Parathyroid adenoma (tissue), 2 donors: Measurements from ENCODE around the gene BLOC1S3.
A peak's percentile ranks its signal among the peaks of the same experiment; 100 is the strongest.

Experiments
- H2AFZ ChIP-seq: fragments of 300-600 bp; sonication (generic); one replicate; pipeline ENCODE4 v1.7.0; 2017; ENCODE audit warnings: antibody characterized with exemption, mild to moderate bottlenecking
- H3K27ac ChIP-seq: fragments of 300-600 bp; sonication (generic); one replicate; pipeline ENCODE4 v1.7.0; 2017
- H3K27me3 ChIP-seq: fragments of 300-600 bp; sonication (generic); one replicate; pipeline ENCODE4 v1.7.0; 2017; ENCODE audit warnings: low read length; ENCODE audit not compliant: control insufficient read depth, insufficient read depth
- H3K36me3 ChIP-seq: fragments of 300-600 bp; sonication (generic); one replicate; pipeline ENCODE4 v1.7.0; 2017; ENCODE audit warnings: low read length; ENCODE audit not compliant: control insufficient read depth, insufficient read depth
- H3K4me1 ChIP-seq: fragments of 300-600 bp; sonication (generic); one replicate; pipeline ENCODE4 v1.7.0; 2017; ENCODE audit warnings: control low read depth
- H3K4me2 ChIP-seq: fragments of 300-600 bp; sonication (generic); one replicate; pipeline ENCODE4 v1.7.0; 2017; ENCODE audit warnings: low read length
- H3K4me3 ChIP-seq: fragments of 300-600 bp; sonication (generic); one replicate; pipeline ENCODE4 v1.7.0; 2017; ENCODE audit warnings: low read depth, low read length
- H3K79me2 ChIP-seq: fragments of 300-600 bp; sonication (generic); one replicate; pipeline ENCODE4 v1.7.0; 2017; ENCODE audit warnings: control low read depth
- H3K9ac ChIP-seq: fragments of 300-600 bp; sonication (generic); one replicate; pipeline ENCODE4 v1.7.0; 2017; ENCODE audit warnings: mild to moderate bottlenecking
- H3K9me3 ChIP-seq: fragments of 300-600 bp; sonication (generic); one replicate; pipeline ENCODE4 v1.7.0; 2017; ENCODE audit warnings: low read length; ENCODE audit not compliant: control insufficient read depth
- TF ChIP-seq, protein P1 (sequence below): fragments of 300-600 bp; sonication (generic); IDR thresholded peaks from one replicate; pipeline ENCODE4 v1.7.0; 2017; ENCODE audit warnings: antibody characterized with exemption, mild to moderate bottlenecking
- donor health status: primary hyperparathyroidism.

Gene BLOC1S3

DNA sequence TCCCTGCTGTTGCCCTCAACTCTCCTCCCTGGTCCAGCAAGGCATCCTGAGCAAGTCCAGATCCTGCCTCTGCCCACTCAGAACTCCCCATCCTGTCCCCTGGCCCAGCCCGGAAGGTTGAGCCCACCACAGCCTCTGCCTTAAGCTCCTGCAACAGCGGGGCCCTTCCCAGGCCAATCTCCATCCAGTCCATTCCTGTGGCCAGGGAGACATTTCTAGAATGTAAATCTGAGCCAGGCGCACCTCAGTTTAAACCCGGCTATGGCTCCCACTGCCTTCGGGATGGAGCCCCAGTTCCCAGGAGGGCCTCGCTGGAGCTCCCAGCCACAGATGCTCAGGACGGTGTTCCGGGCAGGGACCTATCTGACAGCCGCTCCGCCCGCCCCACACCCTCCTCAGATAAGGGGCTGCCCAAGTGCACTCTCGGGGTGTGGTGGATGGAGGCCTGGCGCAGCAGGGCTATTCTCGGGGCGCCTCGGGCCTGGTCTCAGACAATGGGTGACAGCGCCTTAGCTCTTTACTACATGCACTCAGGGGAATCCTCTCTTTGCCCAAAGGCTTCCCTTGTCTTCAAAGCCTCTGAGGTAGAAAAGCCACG, 5.9 kb upstream of the BLOC1S3 start:
- H3K4me1 ChIP-seq = peaks cover 4% of the 10 kb centered on the region
- H2AFZ ChIP-seq = no peak overlapping the region
- TF ChIP-seq, protein P1, sequence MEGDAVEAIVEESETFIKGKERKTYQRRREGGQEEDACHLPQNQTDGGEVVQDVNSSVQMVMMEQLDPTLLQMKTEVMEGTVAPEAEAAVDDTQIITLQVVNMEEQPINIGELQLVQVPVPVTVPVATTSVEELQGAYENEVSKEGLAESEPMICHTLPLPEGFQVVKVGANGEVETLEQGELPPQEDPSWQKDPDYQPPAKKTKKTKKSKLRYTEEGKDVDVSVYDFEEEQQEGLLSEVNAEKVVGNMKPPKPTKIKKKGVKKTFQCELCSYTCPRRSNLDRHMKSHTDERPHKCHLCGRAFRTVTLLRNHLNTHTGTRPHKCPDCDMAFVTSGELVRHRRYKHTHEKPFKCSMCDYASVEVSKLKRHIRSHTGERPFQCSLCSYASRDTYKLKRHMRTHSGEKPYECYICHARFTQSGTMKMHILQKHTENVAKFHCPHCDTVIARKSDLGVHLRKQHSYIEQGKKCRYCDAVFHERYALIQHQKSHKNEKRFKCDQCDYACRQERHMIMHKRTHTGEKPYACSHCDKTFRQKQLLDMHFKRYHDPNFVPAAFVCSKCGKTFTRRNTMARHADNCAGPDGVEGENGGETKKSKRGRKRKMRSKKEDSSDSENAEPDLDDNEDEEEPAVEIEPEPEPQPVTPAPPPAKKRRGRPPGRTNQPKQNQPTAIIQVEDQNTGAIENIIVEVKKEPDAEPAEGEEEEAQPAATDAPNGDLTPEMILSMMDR = no peak
- H3K27me3 ChIP-seq = no peaks in the 10 kb centered on the region
- no peak overlapping the region for H3K4me3 ChIP-seq
- H3K4me2 ChIP-seq = no peak overlapping the region
- H3K79me2 ChIP-seq = peaks cover 13% of the 10 kb centered on the region
- no peak overlapping the region for H3K27ac ChIP-seq
- H3K9me3 ChIP-seq = no peaks in the 10 kb centered on the region
- no peaks in the 10 kb centered on the region for H3K36me3 ChIP-seq
- H3K9ac ChIP-seq = no peak overlapping the region

GRCh38 chr19:45173816-45174215, 4.8 kb upstream of the BLOC1S3 start:
- Histone ChIP-seq H3K4me3 (no peak overlapping the region), H3K79me2 (peaks cover 13% of the 10 kb centered on the region), H3K27me3 (no peaks in the 10 kb centered on the region), H3K36me3 (no peaks in the 10 kb centered on the region), H3K9ac (no peak overlapping the region), H3K4me1 (peaks cover 4% of the 10 kb centered on the region), H2AFZ (no peak overlapping the region), H3K4me2 (no peak overlapping the region), H3K9me3 (no peaks in the 10 kb centered on the region), H3K27ac (no peak overlapping the region)
- TF ChIP-seq, protein P1 = no peak

GRCh38 chr19:45175515-45176345, 2.9 kb upstream of the BLOC1S3 start:
- Histone ChIP-seq H2AFZ (no peak overlapping the region), H3K79me2 (peaks cover 13% of the 10 kb centered on the region), H3K4me1 (peaks cover 4% of the 10 kb centered on the region), H3K27me3 (no peaks in the 10 kb centered on the region), H3K9ac (no peak overlapping the region), H3K27ac (no peak overlapping the region), H3K9me3 (no peaks in the 10 kb centered on the region), H3K4me2 (no peak overlapping the region), H3K4me3 (no peak overlapping the region), H3K36me3 (no peaks in the 10 kb centered on the region)
- TF ChIP-seq, protein P1 = no peak

GRCh38 chr19:45177817-45178261, 745 bp upstream of the BLOC1S3 start, which contains the start of gene TRAPPC6A:
TRAPPC6A (minus strand) TSS chr19:45178237; CDS start chr19:45178218, 19 bp downstream.
- no peaks in the 10 kb centered on the region for H3K36me3 ChIP-seq
- peak within 1 kb of the TSS; percentile 71 for H3K4me2 ChIP-seq
- peak within 1 kb of the TSS; percentile 89 for H3K27ac ChIP-seq
- TF ChIP-seq, protein P1 = no peak
- H2AFZ ChIP-seq = peak within 1 kb of the TSS; percentile 97
- peaks cover 15% of the 10 kb centered on the region for H3K79me2 ChIP-seq
- H3K27me3 ChIP-seq = no peaks in the 10 kb centered on the region
- H3K4me1 ChIP-seq = peaks cover 4% of the 10 kb centered on the region
- H3K4me3 ChIP-seq = peak within 1 kb of the TSS; percentile 94
- H3K9me3 ChIP-seq = no peaks in the 10 kb centered on the region
- H3K9ac ChIP-seq = peak within 1 kb of the TSS; percentile 32
